ENCODE results near the gene NRIP1. TPM values are rescaled to one million over a fixed set of nuclear protein-coding genes. Genes with fewer than 3 reads are reported as not detected.

Gene NRIP1
- polyA plus RNA-seq, 1 donor from 2014 or later: 48.4 TPM

- Histone ChIP-seq H3K27ac (ENCODE audit: low read length) (no peak overlapping the region), H3F3A (ENCODE audit: insufficient read depth, low read length, poor library complexity, severe bottlenecking) (no peaks in the 10 kb centered on the region), H2AFZ (ENCODE audit: low read depth, low read length) (no peak overlapping the region), H3K9ac (ENCODE audit: low read length) (no peak overlapping the region), H3K79me2 (replicated peaks; ENCODE audit: insufficient read depth, low read length) (no peaks in the 10 kb centered on the region), H4K20me1 (ENCODE audit: insufficient read depth) (no peaks in the 10 kb centered on the region), H3K9me3 (ENCODE audit: low read length) (no peaks in the 10 kb centered on the region), H3K9me2 (ENCODE audit: insufficient read depth, low read length) (no peaks in the 10 kb centered on the region), H3K27me3 (ENCODE audit: insufficient read depth, low read depth, low read length) (no peaks in the 10 kb centered on the region), H3K36me3 (ENCODE audit: insufficient read depth, low read length) (no peaks in the 10 kb centered on the region), H3K4me2 (ENCODE audit: low read length) (no peak overlapping the region), H3K4me3 (ENCODE audit: low read length) (no peak overlapping the region)
- no peak for TF ChIP-seq SMC3 (conservative IDR thresholded peaks at IDR 0.05; ENCODE audit: poor library complexity)
- TF ChIP-seq EP300 (conservative IDR thresholded peaks at IDR 0.05; ENCODE audit: poor library complexity, severe bottlenecking): no peak
- TF ChIP-seq POLR2AphosphoS5 (IDR thresholded peaks at IDR 0.05): no peak
- no peak for TF ChIP-seq REST (IDR thresholded peaks at IDR 0.05; ENCODE audit: borderline replicate concordance)
- TF ChIP-seq EZH2 (IDR thresholded peaks at IDR 0.05; ENCODE audit: borderline replicate concordance, insufficient read depth, low read length, poor library complexity, severe bottlenecking): no peak
- no peak for TF ChIP-seq CTCF (IDR thresholded peaks at IDR 0.05; ENCODE audit: poor library complexity, severe bottlenecking)
- TF ChIP-seq MXI1 (conservative IDR thresholded peaks at IDR 0.05; ENCODE audit: poor library complexity, severe bottlenecking): no peak
- TF ChIP-seq RAD21 (conservative IDR thresholded peaks at IDR 0.05): no peak
- no peak for TF ChIP-seq TAF1 (IDR thresholded peaks at IDR 0.05; ENCODE audit: low read depth)
Observed at GRCh38 chr21:15093216-15093615, 28.4 kb upstream of the NRIP1 start.

- Histone ChIP-seq H3K4me2 (ENCODE audit: low read length) (no peak overlapping the region), H4K20me1 (ENCODE audit: insufficient read depth) (no peaks in the 10 kb centered on the region), H3K9me3 (ENCODE audit: low read length) (no peaks in the 10 kb centered on the region), H3K79me2 (replicated peaks; ENCODE audit: insufficient read depth, low read length) (no peaks in the 10 kb centered on the region), H3K27ac (ENCODE audit: low read length) (no peak overlapping the region), H3K36me3 (ENCODE audit: insufficient read depth, low read length) (no peaks in the 10 kb centered on the region), H3K9me2 (ENCODE audit: insufficient read depth, low read length) (no peaks in the 10 kb centered on the region), H3K27me3 (ENCODE audit: insufficient read depth, low read depth, low read length) (no peaks in the 10 kb centered on the region), H2AFZ (ENCODE audit: low read depth, low read length) (no peak overlapping the region), H3K4me3 (ENCODE audit: low read length) (no peak overlapping the region), H3F3A (ENCODE audit: insufficient read depth, low read length, poor library complexity, severe bottlenecking) (no peaks in the 10 kb centered on the region), H3K9ac (ENCODE audit: low read length) (no peak overlapping the region)
- no peak for TF ChIP-seq EZH2 (IDR thresholded peaks at IDR 0.05; ENCODE audit: borderline replicate concordance, insufficient read depth, low read length, poor library complexity, severe bottlenecking)
- TF ChIP-seq POLR2AphosphoS5 (IDR thresholded peaks at IDR 0.05): no peak
- TF ChIP-seq SMC3 (conservative IDR thresholded peaks at IDR 0.05; ENCODE audit: poor library complexity): no peak
- TF ChIP-seq MXI1 (conservative IDR thresholded peaks at IDR 0.05; ENCODE audit: poor library complexity, severe bottlenecking): no peak
- TF ChIP-seq EP300 (conservative IDR thresholded peaks at IDR 0.05; ENCODE audit: poor library complexity, severe bottlenecking): no peak
- TF ChIP-seq RAD21 (conservative IDR thresholded peaks at IDR 0.05): no peak
- TF ChIP-seq TAF1 (IDR thresholded peaks at IDR 0.05; ENCODE audit: low read depth): no peak
- no peak for TF ChIP-seq REST (IDR thresholded peaks at IDR 0.05; ENCODE audit: borderline replicate concordance)
- no peak for TF ChIP-seq CTCF (IDR thresholded peaks at IDR 0.05; ENCODE audit: poor library complexity, severe bottlenecking)
Observed at GRCh38 chr21:15092745-15093144, 27.9 kb upstream of the NRIP1 start.

All from neural cell (in vitro differentiated cells).